PC-3 (cell line): Measurements from ENCODE around the gene TOGARAM2. TPM values are rescaled to one million over a fixed set of nuclear protein-coding genes. Genes with fewer than 3 reads are reported as not detected.

ENCODE experiments used
- ATAC-seq: fragments of 200-7000 bp; cut with Tn5 transposase; 2 replicates; pipeline ENCODE4 v1.9.1; 2020; ENCODE audit warnings: mild to moderate bottlenecking, moderate library complexity
- BruUV-seq: library from RNA; stranded (reverse); fragments of 400-500 nt; replicated peaks from 2 replicates; lab custom pipeline; 2021; lab: Mats Ljungman, UMichigan
- CTCF ChIA-PET: fragments of 300-600 bp; sonication (Branson Sonifier 250); formaldehyde crosslinking; loops from one replicate; lab custom pipeline; 2022; ENCODE audit warnings: antibody characterized with exemption; lab: Charles Lee
- POLR2A ChIA-PET: fragments of 300-600 bp; sonication (Branson Sonifier 250); formaldehyde crosslinking; loops from one replicate; lab custom pipeline; 2022; ENCODE audit warnings: antibody characterized with exemption; ENCODE audit not compliant: unreplicated experiment; lab: Charles Lee
- DNase-seq: peaks from one replicate; pipeline ENCODE4 v3.0.0-alpha.2; 2015
- H2AFZ ChIP-seq: fragments of 300-600 bp; sonication (generic); 2 replicates; pipeline ENCODE4 v1.6.0; 2016; ENCODE audit warnings: antibody characterized with exemption, low read length
- H3F3A ChIP-seq: fragments of 300-600 bp; sonication (generic); one replicate; pipeline ENCODE4 v1.6.0; 2017; ENCODE audit warnings: antibody characterized with exemption, low read length, control low read depth, mild to moderate bottlenecking; ENCODE audit not compliant: unreplicated experiment
- H3K27ac ChIP-seq: fragments of 300-600 bp; sonication (generic); 2 replicates; pipeline ENCODE4 v1.5.1; 2016; ENCODE audit warnings: mild to moderate bottlenecking, low read length
- H3K27me3 ChIP-seq: fragments of 300-600 bp; sonication (generic); 2 replicates; pipeline ENCODE4 v1.6.1; 2016; ENCODE audit warnings: low read length, mixed read lengths
- H3K36me3 ChIP-seq: fragments of 300-600 bp; sonication (generic); 2 replicates; pipeline ENCODE4 v1.6.1; 2016; ENCODE audit warnings: low read depth, mixed run types, low read length, mixed read lengths
- H3K4me1 ChIP-seq: fragments of 300-600 bp; sonication (generic); 2 replicates; pipeline ENCODE4 v1.5.1; 2016; ENCODE audit warnings: low read length; ENCODE audit not compliant: insufficient read depth
- H3K4me2 ChIP-seq: fragments of 300-600 bp; sonication (generic); 2 replicates; pipeline ENCODE4 v1.6.0; 2016; ENCODE audit warnings: low read length
- H3K4me3 ChIP-seq: fragments of 300-600 bp; sonication (generic); 2 replicates; pipeline ENCODE4 v1.5.1; 2016; ENCODE audit warnings: mild to moderate bottlenecking, low read length, mixed read lengths
- H3K79me2 ChIP-seq: fragments of 300-600 bp; sonication (generic); 2 replicates; pipeline ENCODE4 v1.6.1; 2017; ENCODE audit warnings: low read length, mixed read lengths
- H3K9ac ChIP-seq: fragments of 300-600 bp; sonication (generic); 2 replicates; pipeline ENCODE4 v1.6.0; 2016; ENCODE audit warnings: mild to moderate bottlenecking, low read length
- H3K9me2 ChIP-seq: fragments of 300-600 bp; sonication (generic); replicated peaks from 2 replicates; pipeline ENCODE4 v1.6.1; 2016; ENCODE audit warnings: mixed run types, low read length, mixed read lengths
- H3K9me3 ChIP-seq: fragments of 300-600 bp; sonication (generic); 2 replicates; pipeline ENCODE4 v1.6.1; 2016; ENCODE audit warnings: low read length, mixed read lengths
- H4K20me1 ChIP-seq: fragments of 300-600 bp; sonication (generic); 2 replicates; pipeline ENCODE4 v1.6.1; 2016; ENCODE audit warnings: low read length, mixed read lengths
- EZH2 ChIP-seq: fragments of 300-600 bp; sonication (generic); IDR thresholded peaks from one replicate; pipeline ENCODE4 v1.6.1; 2017; ENCODE audit warnings: antibody characterized with exemption, mild to moderate bottlenecking, low read length; ENCODE audit not compliant: unreplicated experiment
- EZH2phosphoT487 ChIP-seq: fragments of 300-600 bp; sonication (generic); IDR thresholded peaks from 2 replicates; pipeline ENCODE4 v1.6.1; 2018; ENCODE audit warnings: mild to moderate bottlenecking, antibody characterized with exemption, low read length, borderline replicate concordance
- intact Hi-C: fragments of 100-400 bp; cut with micrococcal nuclease; formaldehyde crosslinking; loops from 2 replicates; pipeline ENCODE4 v1.9.0; 2023
- total RNA-seq: library from RNA; depleted of rRNA; stranded (reverse); fragments of >200 nt; gene quantifications from 2 replicates; pipeline ENCODE4 v1.2.3, GENCODE V29; 2014
- TF ChIP-seq, protein P1 (sequence below): fragments of 300-600 bp; sonication (generic); conservative IDR thresholded peaks from 2 replicates; pipeline ENCODE4 v1.5.1; 2017; ENCODE audit warnings: antibody characterized with exemption, low read depth, mild to moderate bottlenecking, low read length

Gene TOGARAM2
- total RNA-seq, 1 experiment from 2014 or later, result not detected

DNA sequence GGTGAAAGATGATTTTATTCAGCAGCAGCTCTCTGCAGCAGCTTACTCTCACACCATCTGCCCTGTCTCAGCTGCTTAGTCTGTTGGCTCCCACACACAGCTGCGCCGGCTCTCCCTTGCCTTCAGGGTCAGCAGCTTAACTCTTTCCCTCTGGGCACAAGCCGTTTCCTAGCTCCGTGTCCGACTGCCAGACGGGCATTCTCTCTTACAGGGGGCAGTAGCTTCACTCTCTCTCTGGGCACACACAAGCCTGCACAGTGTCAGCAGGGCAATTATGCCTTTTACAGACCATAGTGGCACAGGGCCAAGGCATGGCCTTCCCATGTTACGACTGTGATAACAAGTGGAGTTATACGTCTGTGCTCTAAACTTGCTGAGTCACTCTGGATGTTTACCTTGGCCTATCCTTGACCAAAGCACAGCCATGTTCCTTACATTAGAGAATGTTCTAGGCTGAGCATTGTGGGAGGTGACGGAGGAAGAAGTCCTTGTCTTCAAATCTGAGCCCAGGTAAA, 61.5 kb downstream of the TOGARAM2 start:
- Histone ChIP-seq H3K36me3 (no peaks in the 10 kb centered on the region), H2AFZ (no peak overlapping the region), H4K20me1 (no peaks in the 10 kb centered on the region), H3K27ac (no peak overlapping the region), H3K4me1 (no peaks in the 10 kb centered on the region), H3K27me3 (no peaks in the 10 kb centered on the region), H3K9me3 (no peaks in the 10 kb centered on the region), H3K9ac (no peak overlapping the region), H3K4me3 (no peak overlapping the region), H3K4me2 (no peak overlapping the region), H3F3A (no peaks in the 10 kb centered on the region), H3K79me2 (no peaks in the 10 kb centered on the region), H3K9me2 (no peaks in the 10 kb centered on the region)
- POLR2A ChIA-PET, result no interaction called here
- CTCF ChIA-PET, result interaction anchor here (0.6 kb wide), 1 partner anchor 24 kb away, joined by 5 read pairs; no protein-coding TSS in a partner anchor
- no peak for DNase-seq
- no TSS peak for BruUV-seq
- intact Hi-C loops, result no loop called here
- TF ChIP-seq EZH2 (no peak), EZH2phosphoT487 (no peak)
- TF ChIP-seq, protein P1, sequence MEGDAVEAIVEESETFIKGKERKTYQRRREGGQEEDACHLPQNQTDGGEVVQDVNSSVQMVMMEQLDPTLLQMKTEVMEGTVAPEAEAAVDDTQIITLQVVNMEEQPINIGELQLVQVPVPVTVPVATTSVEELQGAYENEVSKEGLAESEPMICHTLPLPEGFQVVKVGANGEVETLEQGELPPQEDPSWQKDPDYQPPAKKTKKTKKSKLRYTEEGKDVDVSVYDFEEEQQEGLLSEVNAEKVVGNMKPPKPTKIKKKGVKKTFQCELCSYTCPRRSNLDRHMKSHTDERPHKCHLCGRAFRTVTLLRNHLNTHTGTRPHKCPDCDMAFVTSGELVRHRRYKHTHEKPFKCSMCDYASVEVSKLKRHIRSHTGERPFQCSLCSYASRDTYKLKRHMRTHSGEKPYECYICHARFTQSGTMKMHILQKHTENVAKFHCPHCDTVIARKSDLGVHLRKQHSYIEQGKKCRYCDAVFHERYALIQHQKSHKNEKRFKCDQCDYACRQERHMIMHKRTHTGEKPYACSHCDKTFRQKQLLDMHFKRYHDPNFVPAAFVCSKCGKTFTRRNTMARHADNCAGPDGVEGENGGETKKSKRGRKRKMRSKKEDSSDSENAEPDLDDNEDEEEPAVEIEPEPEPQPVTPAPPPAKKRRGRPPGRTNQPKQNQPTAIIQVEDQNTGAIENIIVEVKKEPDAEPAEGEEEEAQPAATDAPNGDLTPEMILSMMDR, result no peak
- no peak for ATAC-seq

DNA sequence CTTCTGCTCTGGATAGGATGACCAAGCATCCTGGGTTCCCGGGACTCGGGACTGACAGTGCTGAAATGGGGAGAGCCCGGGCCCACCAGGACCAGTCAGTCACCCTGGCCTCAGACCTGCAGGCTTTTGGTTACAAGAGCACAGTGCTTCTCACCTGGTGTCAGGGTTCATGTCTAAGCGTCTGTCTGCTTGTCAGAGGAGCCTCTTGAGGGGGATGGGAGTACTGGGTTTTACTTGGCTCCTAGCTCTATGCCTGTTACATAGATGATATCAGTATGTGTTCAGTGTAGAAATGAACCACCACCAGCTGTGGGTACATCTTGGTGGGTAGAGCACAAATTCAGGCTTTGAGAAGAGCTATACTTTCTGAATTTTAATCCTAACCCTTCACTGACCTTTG, 63.4 kb downstream of the TOGARAM2 start:
- Histone ChIP-seq H3K9me3 (no peaks in the 10 kb centered on the region), H3K9ac (no peak overlapping the region), H3K4me3 (no peak overlapping the region), H3K9me2 (no peaks in the 10 kb centered on the region), H3F3A (no peaks in the 10 kb centered on the region), H3K27ac (no peak overlapping the region), H4K20me1 (no peaks in the 10 kb centered on the region), H3K4me1 (no peaks in the 10 kb centered on the region), H3K27me3 (no peaks in the 10 kb centered on the region), H3K36me3 (no peaks in the 10 kb centered on the region), H2AFZ (no peak overlapping the region), H3K79me2 (no peaks in the 10 kb centered on the region), H3K4me2 (no peak overlapping the region)
- TF ChIP-seq EZH2phosphoT487, result no peak
- no peak for TF ChIP-seq EZH2
- TF ChIP-seq, protein P1, result no peak
- no TSS peak for BruUV-seq
- ChIA-PET CTCF (no interaction called here), POLR2A (no interaction called here)
- no peak for DNase-seq
- intact Hi-C loops, result no loop called here
- no peak for ATAC-seq

DNA sequence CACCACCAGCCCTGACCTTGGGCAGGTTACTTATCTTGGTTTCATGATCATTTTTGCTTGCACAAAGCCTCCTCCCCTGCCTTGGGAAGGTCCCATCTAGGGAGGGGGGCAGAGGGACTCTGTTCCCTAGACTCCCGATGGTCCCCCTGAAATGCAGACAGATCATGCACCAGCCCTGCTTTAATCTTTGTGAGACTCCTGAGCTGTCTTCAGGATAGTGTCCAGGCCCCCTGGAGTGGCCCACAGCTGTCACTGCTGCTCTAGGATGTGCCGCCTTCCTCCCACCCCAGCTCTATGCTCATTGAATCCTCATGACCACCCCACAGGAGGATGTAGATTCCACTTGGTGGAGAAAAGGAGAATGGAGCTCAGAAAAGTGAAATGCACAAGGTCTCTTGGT, 65.2 kb downstream of the TOGARAM2 start:
- Histone ChIP-seq H3K4me2 (no peak overlapping the region), H3K4me3 (no peak overlapping the region), H3K27me3 (no peaks in the 10 kb centered on the region), H3K27ac (no peak overlapping the region), H2AFZ (no peak overlapping the region), H3K9me3 (no peaks in the 10 kb centered on the region), H3K4me1 (no peaks in the 10 kb centered on the region), H3K36me3 (no peaks in the 10 kb centered on the region), H3K79me2 (no peaks in the 10 kb centered on the region), H3K9me2 (no peaks in the 10 kb centered on the region), H3K9ac (no peak overlapping the region), H3F3A (no peaks in the 10 kb centered on the region), H4K20me1 (no peaks in the 10 kb centered on the region)
- DNase-seq (no peak), ATAC-seq (no peak)
- ChIA-PET POLR2A (no interaction called here), CTCF (no interaction called here)
- intact Hi-C loops, result no loop called here
- BruUV-seq, result no TSS peak
- no peak for TF ChIP-seq EZH2
- TF ChIP-seq, protein P1, result no peak
- TF ChIP-seq EZH2phosphoT487, result no peak
